Tibial nerve (tissue), 4 donors: ENCODE data around the gene OR2F1. TPM values are rescaled to one million over a fixed set of nuclear protein-coding genes. Genes with fewer than 3 reads are reported as not detected.

Source experiments
- DNase-seq, 2 donors: peaks; one replicate each; pipeline ENCODE4 v3.0.0-alpha.2; 2019; ENCODE audit warnings: low spot score in 2 of 2
- H3K27ac ChIP-seq, 4 donors: fragments of 200-600 bp; sonication (generic) in 3 of 4; one replicate each; pipeline ENCODE4 v1.5.1; 2017 to 2019; ENCODE audit warnings: mild to moderate bottlenecking in 1 of 4
- H3K27me3 ChIP-seq, 2 donors: fragments of 200-600 bp; sonication (generic) in 1 of 2; one replicate each; pipeline versions ENCODE4 v1.5.1 to v1.6.0; 2017 to 2019
- H3K36me3 ChIP-seq, 3 donors: fragments of 200-600 bp; sonication (generic); one replicate each; pipeline ENCODE4 v1.5.1; 2018 to 2019
- H3K4me1 ChIP-seq, 4 donors: fragments of 200-600 bp; sonication (generic) in 3 of 4; one replicate each; pipeline ENCODE4 v1.5.1; 2017 to 2019
- H3K4me3 ChIP-seq, 4 donors: fragments of 200-600 bp; sonication (generic) in 3 of 4; one replicate each; pipeline ENCODE4 v1.5.1; 2017 to 2019; ENCODE audit warnings: mild to moderate bottlenecking in 1 of 4, moderate library complexity in 1 of 4
- H3K9me3 ChIP-seq, 4 donors: fragments of 200-600 bp; sonication (generic) in 3 of 4; one replicate each; pipeline ENCODE4 v1.5.1; 2017 to 2019
- EP300 ChIP-seq, 2 donors: sonication (generic); formaldehyde crosslinking; IDR thresholded peaks; one replicate each; pipeline ENCODE4 v1.6.1; 2017; ENCODE audit warnings: antibody characterized with exemption in 2 of 2, mild to moderate bottlenecking in 1 of 2
- POLR2A ChIP-seq, 2 donors: fragments of 450-650 bp; IDR thresholded peaks; one replicate each; pipeline ENCODE4 v1.6.1; 2017; ENCODE audit warnings: antibody characterized with exemption in 2 of 2, mild to moderate bottlenecking in 2 of 2, moderate library complexity in 2 of 2
- WGBS, 2 donors: methylation state at CpG; one replicate each; pipeline ENCODE4 v1.1.5; 2018; 5-methylcytosine and 5-hydroxymethylcytosine counted together
- total RNA-seq, 4 donors: library from RNA; depleted of rRNA; stranded (reverse); fragments of >200 nt; gene quantifications; one replicate each; pipeline ENCODE4 v1.1.0, GENCODE V29; 2016
- TF ChIP-seq, protein P1 (sequence below), 5 experiments: fragments of 200-600 bp in 3 of 5; fragments of 450-650 bp in 2 of 5; sonication (generic) in 3 of 5; IDR thresholded peaks; one replicate each; pipeline ENCODE4 v1.5.1; 2016 to 2019; ENCODE audit warnings: antibody characterized with exemption in 5 of 5, mild to moderate bottlenecking in 3 of 5, moderate library complexity in 2 of 5

OR2F1 gene
- total RNA-seq, 4 donors from 2014 or later, result not detected

DNA sequence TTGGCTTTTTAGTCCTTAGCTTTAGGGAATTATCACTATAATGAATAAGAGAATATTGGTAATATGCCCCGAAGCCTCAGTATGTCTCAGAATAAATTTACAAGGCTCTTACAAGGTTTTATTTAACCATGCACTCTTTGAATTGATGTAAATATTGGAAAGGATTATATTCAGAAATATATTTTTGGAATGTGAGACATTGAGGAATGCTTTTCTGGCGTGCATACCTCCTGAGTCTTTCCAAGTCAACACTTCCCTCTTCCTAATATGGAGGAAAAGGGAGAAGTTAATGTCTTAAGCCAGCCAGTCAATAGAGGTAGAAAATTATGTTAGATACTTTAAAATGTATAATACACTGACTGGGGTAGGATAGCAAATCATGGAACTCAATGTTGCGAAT, 1.2 kb upstream of the OR2F1 start:
- 78 to 82% methylated on average over 3 of the region's 3 CpGs for WGBS, 2 donors
- TF ChIP-seq POLR2A (IDR thresholded peaks at IDR 0.05) (no peak), EP300 (IDR thresholded peaks at IDR 0.05) (no peak)
- TF ChIP-seq, protein P1, sequence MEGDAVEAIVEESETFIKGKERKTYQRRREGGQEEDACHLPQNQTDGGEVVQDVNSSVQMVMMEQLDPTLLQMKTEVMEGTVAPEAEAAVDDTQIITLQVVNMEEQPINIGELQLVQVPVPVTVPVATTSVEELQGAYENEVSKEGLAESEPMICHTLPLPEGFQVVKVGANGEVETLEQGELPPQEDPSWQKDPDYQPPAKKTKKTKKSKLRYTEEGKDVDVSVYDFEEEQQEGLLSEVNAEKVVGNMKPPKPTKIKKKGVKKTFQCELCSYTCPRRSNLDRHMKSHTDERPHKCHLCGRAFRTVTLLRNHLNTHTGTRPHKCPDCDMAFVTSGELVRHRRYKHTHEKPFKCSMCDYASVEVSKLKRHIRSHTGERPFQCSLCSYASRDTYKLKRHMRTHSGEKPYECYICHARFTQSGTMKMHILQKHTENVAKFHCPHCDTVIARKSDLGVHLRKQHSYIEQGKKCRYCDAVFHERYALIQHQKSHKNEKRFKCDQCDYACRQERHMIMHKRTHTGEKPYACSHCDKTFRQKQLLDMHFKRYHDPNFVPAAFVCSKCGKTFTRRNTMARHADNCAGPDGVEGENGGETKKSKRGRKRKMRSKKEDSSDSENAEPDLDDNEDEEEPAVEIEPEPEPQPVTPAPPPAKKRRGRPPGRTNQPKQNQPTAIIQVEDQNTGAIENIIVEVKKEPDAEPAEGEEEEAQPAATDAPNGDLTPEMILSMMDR (IDR thresholded peaks at IDR 0.05), result no peak
- no peaks in the 10 kb centered on the region for H3K9me3 ChIP-seq
- H3K36me3 ChIP-seq, result no peaks in the 10 kb centered on the region
- no peak overlapping the region for H3K27ac ChIP-seq
- H3K27me3 ChIP-seq, result no peaks in the 10 kb centered on the region
- H3K4me1 ChIP-seq, result no peaks in the 10 kb centered on the region
- H3K4me3 ChIP-seq, result no peak overlapping the region
- DNase-seq, result no peak

DNA sequence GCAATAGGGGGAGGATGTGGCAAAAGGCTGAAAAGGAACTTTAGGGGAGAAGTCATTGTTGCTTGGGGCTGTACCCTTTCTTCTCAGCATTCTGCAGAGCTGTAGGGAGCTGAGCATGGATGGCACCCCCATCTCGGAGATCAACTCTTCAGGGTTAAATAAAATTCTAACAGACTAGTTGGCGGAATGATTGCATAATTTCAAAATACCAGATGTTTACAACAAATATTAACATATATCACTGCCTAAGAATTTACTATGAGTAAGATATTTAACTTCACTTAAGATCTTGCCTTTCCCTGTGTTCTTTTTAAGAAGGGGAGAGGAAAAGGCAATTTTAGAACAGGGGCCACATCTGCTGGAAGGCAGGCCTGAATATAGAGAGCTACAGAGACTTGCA, 509 bp upstream of the OR2F1 start:
- Histone ChIP-seq H3K9me3 (no peaks in the 10 kb centered on the region), H3K4me3 (no peak overlapping the region), H3K27ac (no peak overlapping the region), H3K36me3 (no peaks in the 10 kb centered on the region), H3K27me3 (no peaks in the 10 kb centered on the region), H3K4me1 (no peaks in the 10 kb centered on the region)
- 70 to 78% methylated on average over 2 of the region's 2 CpGs for WGBS, 2 donors
- TF ChIP-seq EP300 (IDR thresholded peaks at IDR 0.05), result no peak
- TF ChIP-seq, protein P1 (IDR thresholded peaks at IDR 0.05), result no peak
- no peak for TF ChIP-seq POLR2A (IDR thresholded peaks at IDR 0.05)
- no peak for DNase-seq

DNA sequence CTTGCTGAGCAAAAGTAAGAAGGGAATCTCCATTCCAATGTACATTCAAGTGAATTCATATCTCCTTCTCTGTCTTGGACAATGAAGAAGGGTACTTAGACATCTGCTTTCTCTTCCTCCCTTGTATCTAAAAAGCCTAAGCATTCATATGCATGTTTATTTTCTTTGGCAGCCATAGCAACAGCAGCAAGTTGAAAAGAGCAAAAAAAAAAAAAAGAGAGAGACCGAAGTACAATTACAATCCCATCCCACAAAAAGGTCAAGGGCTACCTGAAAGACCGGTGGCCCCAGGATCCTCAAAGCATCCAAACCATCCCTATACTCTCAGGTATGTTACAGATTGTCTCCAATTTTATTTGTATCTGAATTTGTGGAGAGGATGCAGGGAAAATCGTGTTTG, 4.1 kb downstream of the OR2F1 start:
- no peak for DNase-seq
- Histone ChIP-seq H3K27ac (no peak overlapping the region), H3K36me3 (no peaks in the 10 kb centered on the region), H3K4me1 (no peaks in the 10 kb centered on the region), H3K27me3 (no peaks in the 10 kb centered on the region), H3K4me3 (no peak overlapping the region), H3K9me3 (no peaks in the 10 kb centered on the region)
- TF ChIP-seq, protein P1 (IDR thresholded peaks at IDR 0.05), result no peak
- no peak for TF ChIP-seq EP300 (IDR thresholded peaks at IDR 0.05)
- no peak for TF ChIP-seq POLR2A (IDR thresholded peaks at IDR 0.05)
- 41 to 52% methylated on average over 3 of the region's 3 CpGs for WGBS, 2 donors

DNA sequence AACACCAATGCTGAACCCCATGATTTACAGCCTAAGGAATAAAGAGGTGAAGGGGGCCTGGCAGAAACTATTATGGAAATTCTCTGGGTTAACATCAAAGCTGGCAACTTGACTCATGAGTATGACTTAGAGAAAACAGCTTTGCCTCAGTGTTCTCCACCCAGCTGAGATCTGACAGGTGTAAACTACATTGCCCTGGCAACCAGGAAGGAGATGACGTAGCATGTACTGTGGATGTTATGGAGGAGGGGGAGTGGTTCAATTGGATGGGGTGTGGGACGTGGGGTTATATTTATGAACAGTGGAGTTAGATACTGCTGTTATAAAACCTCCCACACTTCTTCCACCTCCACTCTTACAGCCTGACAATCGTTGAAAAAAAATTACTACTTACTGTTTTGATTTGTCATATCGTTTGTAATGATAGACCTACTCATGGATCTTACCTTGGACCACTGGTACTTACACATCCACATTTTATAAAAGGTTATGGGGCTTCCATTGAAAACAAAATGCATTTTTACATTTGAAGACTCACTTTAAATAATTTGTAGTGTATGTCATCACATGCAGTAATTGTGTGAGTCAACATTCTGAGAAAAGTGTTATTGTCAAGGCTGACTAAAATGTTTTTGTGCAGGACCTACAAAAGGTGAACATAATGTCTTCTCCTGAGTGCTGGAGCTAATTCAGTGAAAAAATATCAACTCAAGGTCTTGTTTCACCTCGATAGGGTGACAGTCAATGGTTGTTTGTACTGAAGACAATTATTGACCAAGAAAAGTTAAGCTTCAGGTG, 6.4 kb downstream of the OR2F1 start:
- no peak for TF ChIP-seq POLR2A (IDR thresholded peaks at IDR 0.05)
- TF ChIP-seq, protein P1 (IDR thresholded peaks at IDR 0.05), result no peak
- no peak for TF ChIP-seq EP300 (IDR thresholded peaks at IDR 0.05)
- no peaks in the 10 kb centered on the region for H3K9me3 ChIP-seq
- no peak for DNase-seq
- 81 to 82% methylated on average over 5 of the region's 5 CpGs for WGBS, 2 donors
- H3K27me3 ChIP-seq, result no peaks in the 10 kb centered on the region
- no peak overlapping the region for H3K27ac ChIP-seq
- H3K4me3 ChIP-seq, result no peak overlapping the region
- H3K4me1 ChIP-seq, result no peaks in the 10 kb centered on the region
- no peaks in the 10 kb centered on the region for H3K36me3 ChIP-seq

DNA sequence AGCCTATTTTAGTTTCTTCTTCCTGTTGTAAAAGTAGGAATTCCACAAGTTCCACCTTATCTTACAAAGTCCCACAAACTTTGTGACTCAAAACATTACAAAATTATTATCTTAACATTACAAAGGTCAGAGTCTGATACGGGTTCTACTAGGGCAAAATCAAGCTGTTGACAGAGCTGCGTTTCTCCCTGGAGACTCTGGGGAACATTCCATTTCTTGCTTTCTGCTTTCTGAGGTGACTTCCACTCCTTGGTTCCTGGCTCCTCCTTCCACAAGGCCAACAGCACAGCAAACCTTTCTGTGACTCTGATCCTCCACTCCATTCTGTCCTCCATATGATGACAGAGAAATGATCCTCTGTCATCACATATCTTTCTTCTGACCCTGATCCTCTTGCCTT, 10.6 kb downstream of the OR2F1 start:
- TF ChIP-seq EP300 (IDR thresholded peaks at IDR 0.05) (no peak), POLR2A (IDR thresholded peaks at IDR 0.05) (no peak)
- TF ChIP-seq, protein P1 (IDR thresholded peaks at IDR 0.05), result no peak
- Histone ChIP-seq H3K9me3 (no peaks in the 10 kb centered on the region), H3K4me3 (no peak overlapping the region), H3K36me3 (no peaks in the 10 kb centered on the region), H3K4me1 (no peaks in the 10 kb centered on the region), H3K27me3 (no peaks in the 10 kb centered on the region), H3K27ac (no peak overlapping the region)
- 41% methylated on average over 2 of the region's 2 CpGs for WGBS, 2 donors
- DNase-seq, result no peak
